ENCODE measurements around the gene RBM33.

RBM33 gene

DNA sequence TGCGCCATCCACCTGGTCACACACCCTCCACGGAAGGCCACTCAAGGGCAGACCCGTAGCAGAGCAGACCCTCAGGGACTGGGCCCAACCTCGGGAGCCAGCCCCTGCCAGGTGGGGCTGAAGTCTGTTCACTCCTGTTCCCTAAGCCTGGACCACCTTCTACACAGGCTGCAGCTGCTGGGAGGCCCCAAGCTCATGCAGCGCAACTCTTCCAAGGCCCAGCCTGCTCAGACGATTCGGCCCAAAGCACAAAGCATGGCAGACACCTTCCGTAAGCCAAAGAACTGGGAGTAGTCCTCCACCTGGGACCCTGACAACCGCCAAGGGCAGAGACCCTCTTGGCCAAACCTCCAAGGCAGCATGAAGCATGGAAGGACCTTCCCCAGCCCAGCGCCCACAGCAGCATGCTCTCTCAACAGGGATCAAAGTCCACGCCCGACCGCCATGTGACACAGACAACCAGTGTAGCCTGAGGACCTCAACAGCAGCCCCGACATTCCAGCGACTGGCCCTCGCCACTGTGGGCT, 156.3 kb downstream of the RBM33 start:
- Histone ChIP-seq H3K9me3 (ENCODE audit: control extremely low read depth in 1 of 5, control insufficient read depth in 4 of 5, insufficient read depth in 2 of 5, low read depth in 1 of 5, low read length in 4 of 5) (no peaks in the 10 kb centered on the region), H3K4me1 (ENCODE audit: control extremely low read depth in 1 of 4, control insufficient read depth in 4 of 4, insufficient read depth in 4 of 4, low read length in 3 of 4) (peaks cover 4 to 52% (median 46%) of the 10 kb centered on the region in 4 experiments), H3K27me3 (replicated peaks in 2 of 5; ENCODE audit: control insufficient read depth in 4 of 5, insufficient read depth in 5 of 5, low read length in 4 of 5) (peaks cover 6 to 92% (median 23%) of the 10 kb centered on the region in 5 experiments), H3K27ac (ENCODE audit: insufficient read depth in 1 of 2, low read depth in 1 of 2, low read length in 2 of 2, poor library complexity in 1 of 2, severe bottlenecking in 2 of 2) (no peak overlapping the region), H3K36me3 (ENCODE audit: control insufficient read depth in 4 of 4, insufficient read depth in 4 of 4, low read length in 3 of 4) (no peaks in the 10 kb centered on the region), H3K4me3 (ENCODE audit: control insufficient read depth in 1 of 7, extremely low read depth in 1 of 7, insufficient read depth in 4 of 7, low read depth in 2 of 7, low read length in 6 of 7) (no peak overlapping the region)
- ChIA-PET CTCF (interaction anchor here (0.9 kb wide), 1 partner anchor 8 kb away, joined by 3 read pairs; no protein-coding TSS in a partner anchor), POLR2A (no interaction called here)
- no peak for DNase-seq
- 86% methylated on average over 16 of the region's 16 CpGs for WGBS (ENCODE audit: insufficient coverage)

DNA sequence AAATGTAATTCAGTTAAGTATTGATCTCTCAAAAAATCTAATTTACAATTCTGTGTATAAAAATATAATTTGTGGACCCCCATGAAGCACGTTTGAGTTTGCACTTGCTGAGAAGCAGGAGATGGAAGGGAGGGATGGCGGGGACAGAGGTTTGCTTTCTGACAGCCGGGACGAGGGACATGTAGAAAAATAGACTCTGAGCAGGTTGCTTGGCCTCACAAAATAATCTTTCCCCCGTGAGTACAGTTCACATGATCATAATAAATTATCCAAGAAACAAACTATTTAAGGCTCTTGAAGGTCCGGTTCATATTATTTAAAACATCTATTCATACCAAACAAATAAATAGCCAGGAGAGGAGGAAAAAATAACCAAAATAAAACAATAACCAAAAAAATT, 157.8 kb downstream of the RBM33 start:
- peaks cover 4 to 56% (median 54%) of the 10 kb centered on the region in 4 experiments for H3K4me1 ChIP-seq (ENCODE audit: control extremely low read depth in 1 of 4, control insufficient read depth in 4 of 4, insufficient read depth in 4 of 4, low read length in 3 of 4)
- DNase-seq: no peak
- POLR2A ChIA-PET: no interaction called here
- CTCF ChIA-PET: no interaction called here
- H3K27me3 ChIP-seq (replicated peaks in 2 of 5; ENCODE audit: control insufficient read depth in 4 of 5, insufficient read depth in 5 of 5, low read length in 4 of 5): peaks cover 6 to 95% (median 22%) of the 10 kb centered on the region in 5 experiments
- no peak overlapping the region for H3K27ac ChIP-seq (ENCODE audit: insufficient read depth in 1 of 2, low read depth in 1 of 2, low read length in 2 of 2, poor library complexity in 1 of 2, severe bottlenecking in 2 of 2)
- no peaks in the 10 kb centered on the region for H3K9me3 ChIP-seq (ENCODE audit: control extremely low read depth in 1 of 5, control insufficient read depth in 4 of 5, insufficient read depth in 2 of 5, low read depth in 1 of 5, low read length in 4 of 5)
- 53% methylated on average over 3 of the region's 6 CpGs for WGBS (ENCODE audit: insufficient coverage)
- H3K4me3 ChIP-seq (ENCODE audit: control insufficient read depth in 1 of 7, extremely low read depth in 1 of 7, insufficient read depth in 4 of 7, low read depth in 2 of 7, low read length in 6 of 7): no peak overlapping the region
- no peaks in the 10 kb centered on the region for H3K36me3 ChIP-seq (ENCODE audit: control insufficient read depth in 4 of 4, insufficient read depth in 4 of 4, low read length in 3 of 4)

DNA sequence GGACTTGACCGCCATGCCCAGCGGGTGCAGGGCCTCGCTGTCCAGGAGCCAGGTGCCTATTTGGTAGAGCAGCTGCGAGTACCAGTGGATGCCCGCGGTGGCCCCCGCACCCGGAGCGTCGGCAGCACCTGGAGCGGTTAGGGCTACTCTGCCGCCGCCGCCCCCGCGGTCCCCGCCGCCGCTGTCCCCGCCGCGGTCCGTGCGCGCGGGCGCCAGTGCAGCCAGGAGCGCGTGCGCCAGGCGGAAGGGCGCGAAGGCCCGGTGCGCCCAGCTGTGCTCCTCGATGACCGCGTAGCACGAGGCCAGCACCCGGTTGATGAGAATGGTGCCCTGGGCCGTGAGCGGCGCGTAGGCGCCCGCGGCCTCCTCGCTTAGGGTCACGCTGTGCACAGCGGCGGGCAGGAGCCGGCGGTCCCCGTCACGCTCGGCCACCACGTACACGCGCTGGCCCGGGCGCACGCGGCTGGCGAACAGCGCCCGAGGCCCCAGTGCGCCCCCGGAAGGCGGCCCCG, 158.5 kb downstream of the RBM33 start:
- ChIA-PET POLR2A (no interaction called here), CTCF (no interaction called here)
- Histone ChIP-seq H3K27me3 (replicated peaks in 2 of 5; ENCODE audit: control insufficient read depth in 4 of 5, insufficient read depth in 5 of 5, low read length in 4 of 5) (peaks cover 6 to 95% (median 24%) of the 10 kb centered on the region in 5 experiments), H3K9me3 (ENCODE audit: control extremely low read depth in 1 of 5, control insufficient read depth in 4 of 5, insufficient read depth in 2 of 5, low read depth in 1 of 5, low read length in 4 of 5) (no peaks in the 10 kb centered on the region), H3K4me3 (ENCODE audit: control insufficient read depth in 1 of 7, extremely low read depth in 1 of 7, insufficient read depth in 4 of 7, low read depth in 2 of 7, low read length in 6 of 7) (peak overlapping the region in 2 of 7 experiments; percentile 53 to 59), H3K36me3 (ENCODE audit: control insufficient read depth in 4 of 4, insufficient read depth in 4 of 4, low read length in 3 of 4) (no peaks in the 10 kb centered on the region), H3K4me1 (ENCODE audit: control extremely low read depth in 1 of 4, control insufficient read depth in 4 of 4, insufficient read depth in 4 of 4, low read length in 3 of 4) (peaks cover 4 to 62% (median 59%) of the 10 kb centered on the region in 4 experiments), H3K27ac (ENCODE audit: insufficient read depth in 1 of 2, low read depth in 1 of 2, low read length in 2 of 2, poor library complexity in 1 of 2, severe bottlenecking in 2 of 2) (no peak overlapping the region)
- 7% methylated on average over 66 of the region's 70 CpGs for WGBS (ENCODE audit: insufficient coverage)
- DNase-seq: peak in 1 of 3 donors; percentile 28

DNA sequence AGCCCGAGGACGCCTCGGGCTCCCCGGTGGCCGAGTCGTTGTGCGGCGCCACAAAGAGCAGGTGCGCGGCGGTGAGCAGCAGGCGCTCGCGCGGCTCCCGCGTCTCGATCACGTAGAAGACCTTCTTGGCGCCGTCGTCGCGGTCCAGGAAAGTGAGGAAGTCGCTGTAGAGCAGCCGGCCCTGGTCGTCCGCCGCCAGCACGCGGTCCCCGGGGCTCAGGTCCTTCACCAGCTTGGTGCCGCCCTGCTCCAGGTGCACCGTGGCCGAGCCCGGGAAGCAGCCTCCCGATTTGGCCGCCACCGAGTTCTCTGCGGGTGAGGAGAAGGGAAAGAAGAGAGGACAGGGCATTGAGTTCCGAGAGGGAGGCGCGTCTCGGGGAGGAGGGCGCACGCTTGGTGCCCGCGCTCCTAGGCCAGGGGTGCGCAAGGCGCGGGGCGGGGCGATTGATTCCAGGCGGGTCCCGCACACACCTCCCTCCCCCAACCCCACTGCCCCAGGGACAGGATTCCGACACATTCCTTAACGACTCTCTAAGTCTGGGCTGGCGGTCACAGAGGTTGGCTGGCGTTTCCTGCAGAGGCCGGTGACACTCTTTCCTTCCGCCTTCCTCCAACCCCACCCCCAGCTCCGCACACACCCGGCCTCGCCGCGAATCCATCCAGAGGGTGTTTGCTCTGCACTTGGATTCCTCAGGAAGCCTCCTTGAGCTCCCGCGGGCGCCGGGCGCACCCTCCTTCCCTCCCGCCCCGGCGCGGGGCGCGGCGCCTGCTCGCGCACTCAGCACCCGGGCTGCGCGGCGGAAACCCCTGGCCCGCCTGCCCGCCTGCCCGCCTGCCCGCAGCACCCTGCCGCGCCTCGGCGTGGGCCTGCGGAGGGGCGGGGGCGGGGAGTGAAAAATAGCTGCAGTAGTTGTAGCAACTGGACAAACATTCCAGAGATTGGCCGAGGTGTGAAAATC, 159.2 kb downstream of the RBM33 start:
- Histone ChIP-seq H3K9me3 (ENCODE audit: control extremely low read depth in 1 of 5, control insufficient read depth in 4 of 5, insufficient read depth in 2 of 5, low read depth in 1 of 5, low read length in 4 of 5) (no peaks in the 10 kb centered on the region), H3K27me3 (replicated peaks in 2 of 5; ENCODE audit: control insufficient read depth in 4 of 5, insufficient read depth in 5 of 5, low read length in 4 of 5) (peaks cover 6 to 100% (median 24%) of the 10 kb centered on the region in 5 experiments), H3K36me3 (ENCODE audit: control insufficient read depth in 4 of 4, insufficient read depth in 4 of 4, low read length in 3 of 4) (no peaks in the 10 kb centered on the region), H3K4me1 (ENCODE audit: control extremely low read depth in 1 of 4, control insufficient read depth in 4 of 4, insufficient read depth in 4 of 4, low read length in 3 of 4) (peaks cover 0 to 62% (median 59%) of the 10 kb centered on the region in 4 experiments), H3K27ac (ENCODE audit: insufficient read depth in 1 of 2, low read depth in 1 of 2, low read length in 2 of 2, poor library complexity in 1 of 2, severe bottlenecking in 2 of 2) (no peak overlapping the region), H3K4me3 (ENCODE audit: control insufficient read depth in 1 of 7, extremely low read depth in 1 of 7, insufficient read depth in 4 of 7, low read depth in 2 of 7, low read length in 6 of 7) (peak overlapping the region in 6 of 7 experiments; percentile 13 to 59 (median 40))
- peak; percentile 45 to 80 (median 73) for DNase-seq
- POLR2A ChIA-PET: no interaction called here
- CTCF ChIA-PET: no interaction called here
- WGBS (ENCODE audit: insufficient coverage): 1% methylated on average over 72 of the region's 96 CpGs

DNA sequence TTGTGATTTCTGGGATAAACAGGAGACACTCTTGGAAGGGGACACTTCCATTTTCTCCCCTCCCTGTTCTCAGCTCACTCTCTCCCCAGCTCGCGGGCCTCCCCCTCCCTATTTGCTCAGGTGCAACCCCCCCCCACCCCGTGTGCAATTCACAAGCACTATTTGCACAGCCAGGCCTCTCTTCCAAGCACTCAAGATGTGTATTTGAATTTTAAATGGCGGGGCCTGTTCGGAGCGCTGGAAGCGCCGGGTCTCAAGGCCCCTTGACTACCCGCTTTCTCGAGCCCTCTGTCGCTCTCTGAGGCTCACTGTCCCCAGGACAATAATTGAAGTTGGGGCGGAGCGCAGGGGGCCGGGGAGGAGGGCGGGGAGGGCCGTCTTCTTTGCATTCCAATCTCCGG, 160.0 kb downstream of the RBM33 start:
- Histone ChIP-seq H3K9me3 (ENCODE audit: control extremely low read depth in 1 of 5, control insufficient read depth in 4 of 5, insufficient read depth in 2 of 5, low read depth in 1 of 5, low read length in 4 of 5) (no peaks in the 10 kb centered on the region), H3K27ac (ENCODE audit: insufficient read depth in 1 of 2, low read depth in 1 of 2, low read length in 2 of 2, poor library complexity in 1 of 2, severe bottlenecking in 2 of 2) (no peak overlapping the region), H3K27me3 (replicated peaks in 2 of 5; ENCODE audit: control insufficient read depth in 4 of 5, insufficient read depth in 5 of 5, low read length in 4 of 5) (peaks cover 6 to 100% (median 30%) of the 10 kb centered on the region in 5 experiments), H3K4me3 (ENCODE audit: control insufficient read depth in 1 of 7, extremely low read depth in 1 of 7, insufficient read depth in 4 of 7, low read depth in 2 of 7, low read length in 6 of 7) (peak overlapping the region in 3 of 7 experiments; percentile 28 to 75 (median 64)), H3K36me3 (ENCODE audit: control insufficient read depth in 4 of 4, insufficient read depth in 4 of 4, low read length in 3 of 4) (no peaks in the 10 kb centered on the region), H3K4me1 (ENCODE audit: control extremely low read depth in 1 of 4, control insufficient read depth in 4 of 4, insufficient read depth in 4 of 4, low read length in 3 of 4) (peaks cover 0 to 62% (median 55%) of the 10 kb centered on the region in 4 experiments)
- DNase-seq: peak in 1 of 3 donors; percentile 38
- POLR2A ChIA-PET: no interaction called here
- WGBS (ENCODE audit: insufficient coverage): 1% methylated on average over 14 of the region's 17 CpGs
- CTCF ChIA-PET: interaction anchor here (1.7 kb wide), 1 partner anchor 665 kb away, joined by 3 read pairs; no protein-coding TSS in a partner anchor

DNA sequence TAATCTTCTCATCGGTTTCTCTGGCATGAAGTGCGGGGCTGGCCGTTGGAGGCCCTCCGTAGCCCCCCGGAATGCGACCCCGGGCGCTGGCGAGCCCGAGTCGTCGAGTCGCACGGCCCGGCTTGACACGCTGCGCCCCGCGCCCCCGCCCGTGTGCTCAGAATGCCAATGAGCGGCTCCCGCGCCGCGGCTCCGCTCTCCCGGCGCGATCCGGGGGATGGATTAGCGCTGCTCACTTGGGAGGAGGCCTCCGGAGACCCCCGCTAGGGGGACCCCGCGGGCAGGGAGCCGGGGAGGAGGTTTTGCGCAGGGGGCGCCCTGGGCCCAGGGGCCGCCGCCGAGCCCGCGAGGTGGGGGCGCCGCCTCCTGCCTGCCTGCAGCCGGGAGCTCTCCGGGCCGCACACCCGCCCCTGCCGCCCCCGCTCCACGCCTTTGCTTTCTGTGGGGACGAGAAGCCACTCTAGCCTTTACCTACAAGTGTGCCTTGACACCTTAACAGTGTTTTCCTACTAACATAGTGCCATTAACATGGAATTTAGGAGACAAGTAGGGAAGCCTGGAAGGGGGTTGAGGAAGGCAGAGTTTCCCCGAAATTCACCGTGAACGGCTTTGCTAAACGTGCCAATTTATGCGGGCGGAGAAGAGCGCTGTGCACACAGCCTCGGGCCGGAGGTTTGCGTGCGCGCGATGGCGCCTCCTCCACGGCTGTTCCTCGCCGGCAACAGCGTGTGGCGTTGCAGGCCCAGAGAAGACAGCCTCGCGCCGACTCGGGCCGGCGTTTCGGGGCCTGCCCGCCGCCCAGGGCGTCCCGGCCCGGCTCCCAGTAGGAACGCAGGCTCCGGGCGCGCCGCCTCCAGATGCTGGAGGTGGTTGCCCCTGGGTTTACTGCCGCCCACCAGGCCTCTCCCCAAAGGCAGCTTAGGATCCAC, 160.7 kb downstream of the RBM33 start:
- peak overlapping the region in 6 of 7 experiments; percentile 37 to 75 (median 56) for H3K4me3 ChIP-seq (ENCODE audit: control insufficient read depth in 1 of 7, extremely low read depth in 1 of 7, insufficient read depth in 4 of 7, low read depth in 2 of 7, low read length in 6 of 7)
- POLR2A ChIA-PET: interaction anchor here (0.6 to 1.7 kb wide), 2 partner anchors 804 to 1012 kb away, joined by 3 to 4 read pairs; no protein-coding TSS in a partner anchor
- no peaks in the 10 kb centered on the region for H3K36me3 ChIP-seq (ENCODE audit: control insufficient read depth in 4 of 4, insufficient read depth in 4 of 4, low read length in 3 of 4)
- H3K9me3 ChIP-seq (ENCODE audit: control extremely low read depth in 1 of 5, control insufficient read depth in 4 of 5, insufficient read depth in 2 of 5, low read depth in 1 of 5, low read length in 4 of 5): no peaks in the 10 kb centered on the region
- CTCF ChIA-PET: interaction anchor here (1.0 to 1.7 kb wide), 4 partner anchors 17 to 667 kb away, joined by 3 to 5 read pairs (median 4); no protein-coding TSS in a partner anchor
- H3K27me3 ChIP-seq (replicated peaks in 2 of 5; ENCODE audit: control insufficient read depth in 4 of 5, insufficient read depth in 5 of 5, low read length in 4 of 5): peaks cover 6 to 100% (median 33%) of the 10 kb centered on the region in 5 experiments
- WGBS (ENCODE audit: insufficient coverage): under 1% methylated on average over 85 of the region's 91 CpGs
- peaks cover 0 to 68% (median 55%) of the 10 kb centered on the region in 4 experiments for H3K4me1 ChIP-seq (ENCODE audit: control extremely low read depth in 1 of 4, control insufficient read depth in 4 of 4, insufficient read depth in 4 of 4, low read length in 3 of 4)
- DNase-seq: peak; percentile 68 to 78 (median 75)
- no peak overlapping the region for H3K27ac ChIP-seq (ENCODE audit: insufficient read depth in 1 of 2, low read depth in 1 of 2, low read length in 2 of 2, poor library complexity in 1 of 2, severe bottlenecking in 2 of 2)

Data from common myeloid progenitor, CD34-positive (primary cell).